ENCODE data around the gene OPTC.

The OPTC gene

GRCh38 chr1:203558064-203558760 lies 64.3 kb downstream of the OPTC start:
- DNase-seq (ENCODE audit: low read depth in 2 of 2) = no peak
